HepG2 (cell line): Measurements from ENCODE around the gene CCT3. TPM values are rescaled to one million over a fixed set of nuclear protein-coding genes. Genes with fewer than 3 reads are reported as not detected.

Source experiments
- ADNP ChIP-seq: sonication (generic); formaldehyde crosslinking; IDR thresholded peaks from 2 replicates; pipeline ENCODE4 v1.4.0; 2020; ENCODE audit warnings: missing genetic modification reagents
- CEBPG ChIP-seq: IDR thresholded peaks from 2 replicates; pipeline ENCODE4 v1.6.1; 2016
- DNMT3B ChIP-seq: conservative IDR thresholded peaks from 2 replicates; pipeline ENCODE4 v1.6.1; 2016; ENCODE audit warnings: missing biosample characterization, control low read depth
- ELF3 ChIP-seq: IDR thresholded peaks from 2 replicates; pipeline ENCODE4 v1.6.1; 2016; ENCODE audit warnings: missing genetic modification reagents, missing compliant biosample characterization
- ETV5 ChIP-seq: IDR thresholded peaks from 2 replicates; pipeline ENCODE4 v1.6.1; 2018; ENCODE audit warnings: missing biosample characterization, missing genetic modification reagents, inconsistent platforms, borderline replicate concordance
- GMEB1 ChIP-seq: sonication (generic); formaldehyde crosslinking; IDR thresholded peaks from 2 replicates; pipeline ENCODE4 v1.5.1; 2020; ENCODE audit warnings: missing genetic modification reagents, mild to moderate bottlenecking, borderline replicate concordance
- MAX ChIP-seq: IDR thresholded peaks from 2 replicates; pipeline ENCODE4 v1.6.1; 2012; ENCODE audit warnings: inconsistent platforms
- RBFOX2 ChIP-seq: fragments of 200-400 bp; formaldehyde crosslinking; IDR thresholded peaks from 2 replicates; pipeline ENCODE4 v1.6.1; 2017; ENCODE audit warnings: low read depth, mild to moderate bottlenecking, low read length
- SRF ChIP-seq: IDR thresholded peaks from 2 replicates; pipeline ENCODE4 v1.6.1; 2011; ENCODE audit warnings: mild to moderate bottlenecking, low read depth, low read length, moderate library complexity
- TBP ChIP-seq: sonication (generic); formaldehyde crosslinking; IDR thresholded peaks from 2 replicates; pipeline ENCODE4 v1.5.0; 2020; ENCODE audit warnings: missing genetic modification reagents
- THAP11 ChIP-seq: IDR thresholded peaks from 2 replicates; pipeline ENCODE4 v1.6.1; 2016; ENCODE audit warnings: missing biosample characterization, missing genetic modification reagents
- ZBTB4 ChIP-seq: sonication (generic); formaldehyde crosslinking; IDR thresholded peaks from 2 replicates; pipeline ENCODE4 v1.4.0; 2020; ENCODE audit warnings: missing genetic modification reagents, mild to moderate bottlenecking, borderline replicate concordance
- ZNF557 ChIP-seq: sonication (generic); formaldehyde crosslinking; IDR thresholded peaks from 2 replicates; pipeline ENCODE4 v1.4.0; 2020; ENCODE audit warnings: missing genetic modification reagents
- ZNF646 ChIP-seq: sonication (generic); formaldehyde crosslinking; IDR thresholded peaks from 2 replicates; pipeline ENCODE4 v1.9.0; 2021; ENCODE audit warnings: mild to moderate bottlenecking, missing genetic modification reagents
- ZNF652 ChIP-seq: IDR thresholded peaks from 2 replicates; pipeline ENCODE4 v1.6.1; 2016; ENCODE audit warnings: low read depth, borderline replicate concordance
- ZNF775 ChIP-seq: sonication (generic); formaldehyde crosslinking; IDR thresholded peaks from 2 replicates; pipeline ENCODE4 v1.4.0; 2020; ENCODE audit warnings: missing genetic modification reagents, mild to moderate bottlenecking, moderate library complexity, borderline replicate concordance
- ZZZ3 ChIP-seq: sonication (generic); formaldehyde crosslinking; IDR thresholded peaks from 2 replicates; pipeline ENCODE4 v1.4.0; 2020; ENCODE audit warnings: missing genetic modification reagents, mild to moderate bottlenecking, borderline replicate concordance
- polyA plus RNA-seq, 8 experiments: library from polyadenylated mRNA; depleted of rRNA in 3 of 8; stranded (reverse) in 7 of 8; unstranded in 1 of 8; fragments of >200 nt; fragmentation: Illumina TruSeq in 4 of 8; extraction: Trizol in 4 of 8; gene quantifications; 2 replicates each; pipeline versions ENCODE4 v1.2.1 to v1.2.3, GENCODE V29; 2011 to 2016; ENCODE audit warnings: low read depth in 4 of 8, missing spikeins in 1 of 8, mixed read lengths in 1 of 8; ENCODE audit not compliant: insufficient read depth in 1 of 8
- total RNA-seq, 5 experiments: library from RNA; depleted of rRNA; stranded (reverse); fragments of >200 nt; fragmentation: Illumina TruSeq; extraction: Trizol; gene quantifications; 2 replicates each; pipeline ENCODE4 v1.2.3, GENCODE V29; 2016; ENCODE audit warnings: low read depth in 1 of 5

The CCT3 gene
- total and polyA plus RNA-seq, 2 of the 13 experiments (the other 11 are each of a cell fraction or from before 2014, with no cell fraction given) = 319 to 615 TPM

- TF ChIP-seq ZNF646 (CRISPR knock-in tag) (0 out of 2 replicates have a peak, but pooled peaks have one; percentile 12), ADNP (CRISPR knock-in tag) (no peak), ELF3 (CRISPR knock-in tag) (peak; percentile 93), CEBPG (CRISPR knock-in tag) (peak; percentile 51), ZZZ3 (CRISPR knock-in tag) (peak; percentile 76; the same call in 1 of the 2 replicates), DNMT3B (CRISPR knock-in tag) (peak; percentile 88; the same call in 1 of the 2 replicates), ZNF652 (CRISPR knock-in tag) (peak; percentile 40; the same call in 1 of the 2 replicates), ZNF557 (0 out of 2 replicates have a peak, but pooled peaks have one; percentile 63), MAX (peak; percentile 91), GMEB1 (CRISPR knock-in tag) (peak; percentile 75), RBFOX2 (peak; percentile 99), ZBTB4 (no peak), ETV5 (peak; percentile 96), SRF (peak; percentile 52; the same call in 1 of the 2 replicates), THAP11 (peak; percentile 95), TBP (no peak), ZNF775 (CRISPR knock-in tag) (peak; percentile 23; the same call in 1 of the 2 replicates)
Measured at GRCh38 chr1:156282479-156283222, 55.4 kb downstream of the CCT3 start, which contains the start of gene SMG5 (continued).
